DOHH2 (cell line): ENCODE data around the gene WHRN.

Experiments used
- CTCF ChIP-seq: fragments of 200-600 bp; sonication (generic); IDR thresholded peaks from one replicate; pipeline ENCODE4 v1.5.1; 2014; ENCODE audit warnings: antibody characterized with exemption, mild to moderate bottlenecking, low read depth, low read length; ENCODE audit not compliant: poor library complexity, severe bottlenecking
- EZH2phosphoT487 ChIP-seq: fragments of 200-600 bp; sonication (generic); IDR thresholded peaks from 2 replicates; pipeline ENCODE4 v1.6.1; 2017; ENCODE audit warnings: borderline replicate concordance, mild to moderate bottlenecking, antibody characterized with exemption, low read length, moderate library complexity, mixed read lengths

GRCh38 chr9:114400219-114400618 is 105.1 kb downstream of the WHRN start:
- TF ChIP-seq CTCF (no peak), EZH2phosphoT487 (no peak)
